Suprapubic skin (tissue), 4 donors: Measurements from ENCODE around the gene CRTC2. TPM values are rescaled to one million over a fixed set of nuclear protein-coding genes. Genes with fewer than 3 reads are reported as not detected.

Experiments
- DNase-seq, 2 donors: peaks; one replicate each; pipeline ENCODE4 v3.0.0-alpha.2; 2019; ENCODE audit warnings: low spot score in 2 of 2
- H3K27ac ChIP-seq: fragments of 200-600 bp; sonication (generic); one replicate; pipeline ENCODE4 v1.5.1; 2019
- H3K27me3 ChIP-seq: fragments of 200-600 bp; sonication (generic); one replicate; pipeline ENCODE4 v1.5.1; 2019
- H3K36me3 ChIP-seq: fragments of 200-600 bp; sonication (generic); one replicate; pipeline ENCODE4 v1.5.1; 2019
- H3K4me1 ChIP-seq: fragments of 200-600 bp; sonication (generic); one replicate; pipeline ENCODE4 v1.5.1; 2019
- H3K4me3 ChIP-seq: fragments of 200-600 bp; sonication (generic); one replicate; pipeline ENCODE4 v1.5.1; 2019; ENCODE audit warnings: mild to moderate bottlenecking
- H3K9me3 ChIP-seq: fragments of 200-600 bp; sonication (generic); one replicate; pipeline ENCODE4 v1.5.1; 2019
- CTCF ChIP-seq, 2 donors: fragments of 200-600 bp in 1 of 2; fragments of 450-650 bp in 1 of 2; sonication (generic) in 1 of 2; IDR thresholded peaks; one replicate each; pipeline ENCODE4 v1.5.1; 2016 to 2019; ENCODE audit warnings: antibody characterized with exemption in 2 of 2, mild to moderate bottlenecking in 1 of 2, moderate library complexity in 1 of 2
- EP300 ChIP-seq: sonication (generic); formaldehyde crosslinking; IDR thresholded peaks from one replicate; pipeline ENCODE4 v1.6.1; 2017; ENCODE audit warnings: antibody characterized with exemption
- POLR2A ChIP-seq, 2 donors: fragments of 450-650 bp; IDR thresholded peaks; one replicate each; pipeline ENCODE4 v1.6.1; 2017; ENCODE audit warnings: antibody characterized with exemption in 2 of 2, mild to moderate bottlenecking in 2 of 2, moderate library complexity in 2 of 2
- POLR2AphosphoS5 ChIP-seq, 3 donors: sonication (generic); formaldehyde crosslinking; IDR thresholded peaks; one replicate each; pipeline ENCODE4 v1.6.1; 2017; ENCODE audit warnings: antibody characterized with exemption in 3 of 3
- WGBS: methylation state at CpG from one replicate; pipeline ENCODE4 v1.1.5; 2018; 5-methylcytosine and 5-hydroxymethylcytosine counted together
- total RNA-seq, 4 donors: library from RNA; depleted of rRNA; stranded (reverse); fragments of >200 nt; gene quantifications; one replicate each; pipeline ENCODE4 v1.1.0, GENCODE V29; 2016

Gene CRTC2
- total RNA-seq, 4 donors from 2014 or later, result 19.3 to 36.2 (median 24.5) TPM

- WGBS, result 85% methylated on average over 3 of the region's 3 CpGs
- no peak for TF ChIP-seq POLR2AphosphoS5 (IDR thresholded peaks at IDR 0.05)
- TF ChIP-seq EP300, result no peak
- TF ChIP-seq POLR2A (IDR thresholded peaks at IDR 0.05), result no peak
- TF ChIP-seq CTCF (IDR thresholded peaks at IDR 0.05), result no peak
Measured at GRCh38 chr1:153995202-153995601, 36.8 kb upstream of the CRTC2 start.

GRCh38 chr1:153991806-153992205 is 33.4 kb upstream of the CRTC2 start:
- Histone ChIP-seq H3K4me1 (peaks cover 35% of the 10 kb centered on the region), H3K4me3 (peak overlapping the region; percentile 90), H3K36me3 (peaks cover 29% of the 10 kb centered on the region), H3K27me3 (no peaks in the 10 kb centered on the region), H3K27ac (peak overlapping the region; percentile 97), H3K9me3 (no peaks in the 10 kb centered on the region)
- no peak for DNase-seq
- no peak for TF ChIP-seq POLR2A (IDR thresholded peaks at IDR 0.05)
- TF ChIP-seq POLR2AphosphoS5 (IDR thresholded peaks at IDR 0.05), result no peak
- TF ChIP-seq EP300, result no peak
- no peak for TF ChIP-seq CTCF (IDR thresholded peaks at IDR 0.05)
- WGBS, result 90% methylated on average over 2 of the region's 2 CpGs

More at GRCh38 chr1:153995202-153995601, 36.8 kb upstream of the CRTC2 start:
- Histone ChIP-seq H3K4me3 (no peak overlapping the region), H3K4me1 (peaks cover 25% of the 10 kb centered on the region), H3K36me3 (peaks cover 29% of the 10 kb centered on the region), H3K27me3 (no peaks in the 10 kb centered on the region), H3K9me3 (no peaks in the 10 kb centered on the region), H3K27ac (no peak overlapping the region)
- no peak for DNase-seq

- 13% methylated on average over 9 of the region's 9 CpGs for WGBS
- peaks cover 29% of the 10 kb centered on the region for H3K36me3 ChIP-seq
- H3K4me1 ChIP-seq, result peaks cover 41% of the 10 kb centered on the region
- DNase-seq, result no peak
- TF ChIP-seq POLR2A (IDR thresholded peaks at IDR 0.05), result no peak
- no peaks in the 10 kb centered on the region for H3K27me3 ChIP-seq
- peak overlapping the region; percentile 97 for H3K27ac ChIP-seq
- H3K9me3 ChIP-seq, result no peaks in the 10 kb centered on the region
- peak overlapping the region; percentile 90 for H3K4me3 ChIP-seq
Measured at GRCh38 chr1:153991151-153991630, 32.8 kb upstream of the CRTC2 start.

- 0% methylated on average over 32 of the region's 36 CpGs for WGBS
- H3K4me1 ChIP-seq, result peaks cover 43% of the 10 kb centered on the region
- no peaks in the 10 kb centered on the region for H3K9me3 ChIP-seq
Measured at GRCh38 chr1:153990468-153991150, 32.2 kb upstream of the CRTC2 start, which contains the start of gene RPS27. Gene RPS27, plus strand, starts transcription at chr1:153990762. Its CDS starts 35 bp downstream, at chr1:153990797.

GRCh38 chr1:153987621-153988020 is 29.2 kb upstream of the CRTC2 start:
- H3K9me3 ChIP-seq, result no peaks in the 10 kb centered on the region
- 90% methylated on average over 8 of the region's 8 CpGs for WGBS
- peaks cover 11% of the 10 kb centered on the region for H3K36me3 ChIP-seq
- no peak for TF ChIP-seq CTCF (IDR thresholded peaks at IDR 0.05)
- TF ChIP-seq POLR2A (IDR thresholded peaks at IDR 0.05), result no peak
- no peak for TF ChIP-seq POLR2AphosphoS5 (IDR thresholded peaks at IDR 0.05)
- TF ChIP-seq EP300, result no peak
- no peak overlapping the region for H3K4me3 ChIP-seq
- no peak overlapping the region for H3K27ac ChIP-seq
- no peak for DNase-seq
- H3K4me1 ChIP-seq, result peaks cover 49% of the 10 kb centered on the region
- H3K27me3 ChIP-seq, result no peaks in the 10 kb centered on the region

More at GRCh38 chr1:153990468-153991150, 32.2 kb upstream of the CRTC2 start, which contains the start of gene RPS27:
- no peaks in the 10 kb centered on the region for H3K27me3 ChIP-seq
- H3K4me3 ChIP-seq, result peak within 1 kb of the TSS; percentile 90
- peak; percentile 93 to 96 for DNase-seq
- peaks cover 29% of the 10 kb centered on the region for H3K36me3 ChIP-seq
- peak within 1 kb of the TSS; percentile 97 for H3K27ac ChIP-seq
- TF ChIP-seq POLR2AphosphoS5 (IDR thresholded peaks at IDR 0.05) (peak; percentile 100), EP300 (no peak), CTCF (IDR thresholded peaks at IDR 0.05) (no peak), POLR2A (IDR thresholded peaks at IDR 0.05) (peak; percentile 99 to 100)
